8988T (cell line): ENCODE data around the gene ZNF771.
A peak's percentile ranks its signal among the peaks of the same experiment; 100 is the strongest.
"Not testable (repeated sequence)": the region's sequence is repeated elsewhere in the genome, so short reads cannot be mapped to it uniquely, and the experiment has no call there.

Experiments
- DNase-seq: peaks from one replicate; pipeline ENCODE4 v3.0.0; 2011

Gene ZNF771

DNA sequence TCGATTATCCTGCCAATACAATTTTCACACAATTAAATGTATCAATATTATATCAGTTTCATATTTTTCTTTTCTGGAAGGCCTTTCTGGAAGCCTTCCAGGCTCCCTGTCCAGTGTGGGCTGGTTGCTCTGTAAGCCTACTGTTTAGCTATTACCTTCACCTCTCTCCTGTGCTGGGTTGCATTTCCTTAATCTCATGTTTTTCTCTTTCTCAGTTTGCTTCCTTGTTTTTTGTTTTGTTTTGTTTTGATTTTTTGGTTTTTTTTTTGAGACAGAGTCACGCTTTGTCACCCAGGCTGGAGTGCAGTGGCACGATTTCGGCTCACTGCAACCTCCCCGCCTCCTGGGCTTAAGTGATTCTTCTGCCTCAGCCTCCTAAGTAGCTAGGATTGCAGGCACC, 31.4 kb downstream of the ZNF771 start:
- no peak for DNase-seq

DNA sequence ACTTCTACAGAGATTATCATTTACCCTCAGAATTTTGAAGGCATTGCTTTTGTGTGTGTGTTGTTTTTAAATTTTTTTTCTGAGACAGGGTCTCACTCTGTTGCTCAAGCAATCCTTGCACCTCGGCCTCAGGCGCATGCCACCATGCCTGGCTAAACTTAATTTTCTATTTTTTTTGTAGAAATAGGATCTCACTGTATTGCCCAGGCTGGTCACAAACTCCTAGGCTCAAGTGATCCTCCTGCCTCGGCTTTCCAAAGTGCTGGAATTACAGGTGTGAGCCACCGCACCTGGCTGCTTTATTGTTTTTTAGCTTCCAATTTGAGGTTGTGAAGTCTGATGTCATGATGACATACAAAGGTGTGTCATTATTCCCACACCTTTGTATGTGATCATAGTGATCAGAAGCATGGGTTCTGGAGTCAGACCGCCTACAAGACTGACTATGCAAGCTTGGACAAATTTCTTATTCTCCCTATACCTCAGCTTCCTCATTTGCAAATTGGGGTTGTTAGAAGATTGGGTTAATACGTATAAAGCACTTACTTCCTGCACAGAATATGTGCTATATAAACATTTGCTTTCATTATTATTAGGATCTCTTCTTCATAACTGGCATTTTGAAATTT, 32.4 kb downstream of the ZNF771 start:
- DNase-seq, result no peak

DNA sequence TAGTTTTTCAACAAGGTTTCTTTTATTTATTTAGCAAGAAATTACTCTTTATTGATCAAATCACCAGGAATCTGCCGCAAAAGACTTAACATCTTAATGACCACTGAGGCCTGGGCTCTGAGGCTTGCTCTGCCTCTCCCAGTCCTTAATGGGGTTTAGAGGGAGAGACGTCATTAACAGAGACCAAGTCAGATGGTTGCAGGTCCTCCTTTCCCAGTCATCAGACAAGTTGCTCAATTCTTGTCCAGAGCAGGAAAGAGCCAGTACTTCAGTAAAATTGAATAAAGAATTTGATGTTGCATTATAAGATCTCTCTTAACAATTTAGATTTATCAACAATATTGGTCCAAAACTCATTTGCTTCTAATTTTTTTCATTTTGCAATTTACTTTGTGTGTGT, 36.2 kb downstream of the ZNF771 start:
- DNase-seq, result no peak

DNA sequence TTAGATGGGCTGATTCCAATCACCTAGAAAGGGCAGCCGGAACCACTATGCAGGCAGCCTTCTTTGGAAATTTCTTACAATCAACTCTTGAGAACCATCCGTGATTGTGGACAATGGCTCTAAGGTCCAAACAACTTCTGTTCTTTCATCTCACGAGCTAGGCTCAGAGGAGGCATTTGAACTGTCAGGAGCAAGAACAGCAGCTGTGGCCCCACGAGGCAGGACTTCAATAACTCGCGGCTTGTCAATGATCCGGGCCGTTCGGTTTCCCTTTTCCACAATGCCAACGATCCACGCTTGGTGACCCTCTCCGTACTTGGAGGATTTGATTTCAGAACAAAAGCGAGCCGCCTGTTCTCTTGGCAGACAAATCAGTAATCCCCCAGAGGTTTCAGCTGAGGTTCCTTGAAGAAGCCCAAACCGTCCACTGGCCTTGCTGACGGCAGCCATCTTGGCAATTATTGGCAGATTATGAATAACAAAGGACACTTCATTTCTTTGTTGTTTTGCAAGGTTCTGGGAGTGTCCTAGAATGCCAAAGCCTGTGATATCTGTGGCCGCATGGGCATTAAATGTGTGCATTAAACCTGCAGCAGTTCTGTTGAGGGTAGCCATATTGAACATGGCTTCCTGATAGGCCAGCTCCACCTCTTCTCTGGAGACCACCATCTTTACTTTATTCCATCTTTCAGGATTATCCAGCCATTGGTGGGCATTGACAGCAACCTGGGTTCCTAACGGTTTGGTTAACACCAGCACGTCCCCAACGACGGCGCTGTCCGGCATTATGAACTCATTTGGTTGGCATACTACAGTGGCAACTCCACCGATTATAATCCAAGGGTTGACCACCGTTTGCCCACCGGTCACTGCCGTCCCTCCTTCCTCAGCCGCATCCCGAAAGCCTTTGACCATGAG, 37.1 kb downstream of the ZNF771 start:
- no peak for DNase-seq

DNA sequence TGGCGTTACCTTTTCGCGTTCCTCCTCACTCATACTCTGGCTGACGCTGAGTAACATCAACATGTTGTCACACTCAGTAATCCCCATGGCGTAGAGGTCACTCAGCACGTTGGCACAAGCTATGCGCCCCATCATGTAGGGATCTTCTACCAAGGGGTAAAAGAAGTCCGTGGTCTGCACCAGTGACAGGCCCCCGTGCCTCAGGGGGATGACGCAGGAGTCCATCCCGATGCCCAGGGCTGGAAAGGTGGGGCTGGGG, 37.7 kb downstream of the ZNF771 start:
- DNase-seq, result no peak

DNA sequence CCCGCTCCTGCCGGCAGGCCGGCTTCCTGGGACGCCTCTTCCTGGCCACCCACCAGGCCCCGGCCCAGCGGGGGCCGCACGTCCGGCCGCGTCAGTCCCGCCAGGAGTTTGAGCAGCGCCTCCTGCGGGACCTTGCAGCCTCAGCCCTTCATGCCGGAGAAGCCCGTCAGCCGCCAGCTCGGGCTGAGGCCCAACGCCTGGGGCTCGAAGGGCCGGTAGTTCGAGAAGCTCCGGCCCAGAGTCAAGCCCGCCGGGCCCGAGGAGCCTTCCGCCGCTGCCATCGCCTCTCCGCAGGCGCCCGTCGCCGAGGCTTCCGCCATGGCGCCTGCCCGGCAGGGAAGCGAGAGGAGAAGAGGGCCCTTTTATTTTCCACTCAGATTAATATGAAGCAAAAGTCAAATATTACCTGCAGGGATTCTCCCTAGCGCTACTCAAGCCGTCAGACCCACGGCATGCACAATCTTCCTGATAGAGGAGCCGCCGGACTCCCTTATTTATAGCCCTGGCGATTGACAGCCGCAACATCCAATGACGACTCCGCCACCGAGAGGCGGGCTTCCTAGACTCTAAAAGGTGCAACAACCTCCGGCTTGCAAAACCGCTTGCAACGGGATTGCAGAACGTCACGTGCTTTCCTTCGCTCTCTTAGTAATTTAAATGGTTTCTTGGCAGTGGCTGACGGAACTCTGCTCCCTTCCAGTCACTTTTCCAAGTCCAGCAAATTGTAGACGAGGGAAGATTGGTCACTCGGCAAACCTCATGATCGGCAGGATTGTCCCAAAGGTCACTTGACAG, 38.2 kb downstream of the ZNF771 start, which contains the start of gene SEPHS2:
SEPHS2 (minus strand) TSS at position 467 of the 795 bp plus-strand sequence; CDS start at position 320, 147 bp downstream.
- DNase-seq, result peak; percentile 51

- no peak for DNase-seq
These were observed 38.8 kb downstream of the ZNF771 start for GRCh38 chr16:30446203-30446595.

- DNase-seq, result no peak
These were observed 40.3 kb downstream of the ZNF771 start for GRCh38 chr16:30447512-30448226.

GRCh38 chr16:30449116-30449435, 41.7 kb downstream of the ZNF771 start:
- no peak for DNase-seq

- not testable (repeated sequence) for DNase-seq
These were observed 45.5 kb downstream of the ZNF771 start for GRCh38 chr16:30452709-30453580.

DNA sequence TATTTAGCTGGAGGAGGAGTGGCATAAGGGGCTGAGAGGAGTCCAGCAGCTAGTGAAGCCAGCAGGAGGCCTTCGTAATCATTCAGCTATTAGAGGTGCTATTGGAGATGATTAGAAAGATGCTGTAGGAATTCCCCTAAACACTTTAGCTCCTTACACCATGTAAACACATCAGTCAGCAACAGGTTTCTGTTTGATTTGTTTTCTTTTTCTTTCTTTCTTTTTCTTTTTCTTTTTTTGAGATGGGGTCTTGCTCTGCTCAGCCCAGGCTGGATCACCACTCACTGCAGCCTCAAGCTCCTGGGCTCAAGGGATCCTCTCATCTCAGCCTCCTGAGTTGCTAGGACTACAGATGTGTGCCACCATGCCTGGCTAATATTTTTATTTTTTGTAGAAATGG, 48.9 kb downstream of the ZNF771 start:
- DNase-seq, result no peak

- DNase-seq, result no peak
These were observed 49.9 kb downstream of the ZNF771 start for GRCh38 chr16:30457256-30457655.

DNA sequence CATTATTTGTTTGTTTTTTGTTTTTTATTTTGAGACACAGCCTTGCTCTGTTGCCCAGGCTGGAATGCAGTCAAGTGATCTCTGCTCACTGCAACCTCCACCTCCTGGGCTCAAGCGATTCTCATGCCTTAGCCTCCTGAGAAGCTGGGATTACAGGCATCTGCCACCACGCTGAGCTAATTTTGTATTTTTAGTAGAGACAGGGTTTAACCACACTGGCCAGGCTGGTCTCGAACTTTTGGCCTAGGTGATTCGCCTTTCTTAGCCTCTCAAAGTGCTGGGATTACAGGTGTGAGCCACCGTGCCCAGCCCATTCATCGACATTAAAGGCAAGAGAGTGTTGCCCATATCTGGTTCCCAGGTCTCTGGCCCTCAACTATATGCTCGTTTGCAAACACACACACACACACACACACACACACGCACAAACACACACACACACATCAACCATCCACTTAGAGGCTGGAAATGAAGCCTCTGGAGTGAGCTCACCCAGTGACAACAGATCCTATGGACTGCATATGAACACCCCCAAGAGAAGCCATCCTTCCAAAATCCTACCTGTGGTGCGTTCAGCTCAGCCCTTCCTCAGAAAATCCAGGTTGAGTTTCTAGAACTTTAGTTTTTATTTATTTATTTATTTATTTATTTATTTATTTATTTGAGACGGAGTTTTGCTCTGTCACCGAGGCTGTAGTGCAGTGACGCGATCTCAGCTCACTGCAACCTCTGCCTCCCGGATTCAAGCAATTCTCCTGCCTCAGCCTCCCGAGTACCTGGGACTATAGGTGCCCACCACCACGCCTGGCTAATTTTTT, 50.5 kb downstream of the ZNF771 start:
- DNase-seq, result no peak

- DNase-seq, result no peak
These were observed 51.4 kb downstream of the ZNF771 start for GRCh38 chr16:30458561-30459394.

- DNase-seq, result no peak
These were observed 52.0 kb downstream of the ZNF771 start for GRCh38 chr16:30459456-30459855.

GRCh38 chr16:30461426-30461825, 54.0 kb downstream of the ZNF771 start:
- DNase-seq, result not testable (repeated sequence)

DNA sequence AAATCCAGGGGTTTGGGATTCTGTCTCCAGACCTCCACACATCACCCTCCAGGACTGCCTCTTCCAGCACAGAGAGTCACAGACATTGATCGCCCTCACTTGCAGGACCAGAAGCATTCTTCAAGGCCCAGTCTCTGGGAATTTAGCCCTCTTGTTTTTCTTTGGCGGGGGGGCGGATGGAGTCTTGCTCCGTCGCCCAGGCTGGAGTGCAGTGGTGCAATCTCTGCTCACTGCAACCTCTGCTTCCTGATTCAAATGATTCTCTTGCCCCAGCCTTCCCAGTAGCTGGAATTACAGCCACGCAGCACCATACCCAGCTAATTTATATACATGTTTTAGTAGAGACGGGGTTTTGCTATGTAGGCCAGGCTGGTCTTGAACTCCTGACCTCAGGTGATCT, 56.7 kb downstream of the ZNF771 start:
- no peak for DNase-seq
